ENCODE measurements around the gene ETV7.
"Not testable (repeated sequence)": the region's sequence is repeated elsewhere in the genome, so short reads cannot be mapped to it uniquely, and the experiment has no call there.

Gene ETV7

GRCh38 chr6:36382976-36383375 lies 4.5 kb downstream of the ETV7 start:
- no peak for DNase-seq

GRCh38 chr6:36381502-36382389 lies 5.7 kb downstream of the ETV7 start:
- no peak for DNase-seq

DNA sequence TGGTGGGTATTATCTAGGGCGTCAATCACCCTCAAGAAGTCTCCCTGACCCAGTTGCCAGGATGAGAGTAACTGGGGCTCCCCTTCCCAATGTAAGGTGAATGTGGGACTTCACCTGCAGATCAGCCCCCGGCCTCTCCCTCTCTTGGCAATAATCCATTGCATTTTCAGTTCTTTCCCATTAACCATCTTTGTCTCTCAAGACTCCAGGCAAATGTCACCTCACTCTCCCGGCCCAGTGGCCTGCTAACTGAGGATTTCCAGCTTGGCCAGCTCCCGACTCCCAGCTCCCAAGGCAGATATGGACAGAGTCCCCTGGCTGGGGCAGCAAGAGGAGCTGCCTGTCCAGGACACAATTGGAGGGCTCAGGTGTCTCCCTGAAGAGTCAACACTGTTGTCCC lies 7.3 kb downstream of the ETV7 start:
- DNase-seq, result no peak

DNA sequence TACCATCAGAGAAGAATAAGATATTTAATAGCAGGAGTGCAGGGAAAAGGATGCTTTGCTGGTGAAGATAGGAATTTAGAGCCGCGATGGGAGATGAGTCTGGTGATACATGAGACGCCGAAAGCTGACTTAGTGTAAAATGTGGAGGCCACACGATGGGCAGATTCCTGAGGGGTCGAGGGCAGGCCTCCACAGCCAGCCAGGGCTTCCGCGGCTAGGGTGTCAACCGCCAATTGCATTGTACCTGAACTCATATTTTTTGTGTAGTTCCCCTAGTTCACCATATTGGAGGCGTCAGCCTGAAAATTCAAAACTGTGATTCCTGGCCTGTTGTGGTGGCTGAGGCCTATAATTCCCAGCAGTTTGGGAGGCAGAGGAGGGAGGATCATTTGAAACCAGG lies 8.5 kb downstream of the ETV7 start:
- DNase-seq, result no peak

DNA sequence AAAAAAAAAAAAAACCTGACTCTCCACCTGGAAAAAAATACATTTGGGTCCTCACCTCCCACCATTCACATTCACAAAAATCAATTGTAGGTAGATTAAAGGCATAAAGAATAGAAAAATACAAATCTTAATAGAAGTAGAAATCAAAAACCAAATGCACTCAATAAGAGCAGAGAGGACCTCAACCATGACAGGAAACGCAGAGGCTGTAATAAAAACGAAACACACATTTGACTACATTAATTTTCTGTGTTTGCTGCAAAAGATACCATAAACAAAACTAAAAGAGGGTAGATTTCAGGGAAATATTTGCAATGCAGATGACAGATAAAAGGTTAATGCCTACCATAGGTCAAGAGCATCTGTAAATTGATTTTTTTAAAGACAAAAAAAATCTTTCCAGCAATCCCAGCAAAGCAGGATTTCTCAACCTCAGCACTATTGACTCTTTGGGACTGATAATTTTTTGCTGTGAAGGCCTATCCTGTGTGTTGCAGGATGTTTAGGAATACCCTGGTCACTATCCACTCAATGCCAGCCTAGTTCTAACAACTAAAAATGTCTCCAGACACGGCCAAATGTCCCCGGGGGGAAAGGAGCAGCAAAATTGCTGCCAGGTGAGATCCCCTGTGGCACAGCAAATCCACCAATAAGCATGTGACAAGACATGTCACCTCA lies 9.1 kb downstream of the ETV7 start:
- no peak for DNase-seq

DNA sequence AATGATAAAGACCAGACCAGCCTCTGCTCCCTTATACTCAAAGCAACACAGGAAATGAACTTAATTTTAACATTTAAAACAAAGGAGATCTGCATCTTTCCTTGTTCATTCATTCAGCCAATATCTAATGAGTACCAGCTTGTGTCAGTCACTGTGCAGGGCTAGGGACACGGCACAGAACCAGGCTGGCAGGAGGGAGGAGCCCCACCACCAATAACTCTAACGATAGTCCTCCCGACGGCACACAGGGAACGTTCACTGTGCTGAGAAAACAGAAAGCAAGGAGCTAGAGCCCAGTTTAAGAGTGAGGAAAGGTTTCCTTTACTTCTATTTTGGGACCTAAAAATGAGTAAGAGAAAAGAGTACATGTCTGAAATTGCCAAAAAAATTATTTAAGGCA lies 9.9 kb downstream of the ETV7 start:
- DNase-seq, result no peak

GRCh38 chr6:36376742-36377141 lies 10.7 kb downstream of the ETV7 start:
- no peak for DNase-seq

- no peak for DNase-seq
Observed at GRCh38 chr6:36376183-36376582, 11.3 kb downstream of the ETV7 start.

- DNase-seq, result no peak
Observed at GRCh38 chr6:36375644-36376155, 11.8 kb downstream of the ETV7 start.

DNA sequence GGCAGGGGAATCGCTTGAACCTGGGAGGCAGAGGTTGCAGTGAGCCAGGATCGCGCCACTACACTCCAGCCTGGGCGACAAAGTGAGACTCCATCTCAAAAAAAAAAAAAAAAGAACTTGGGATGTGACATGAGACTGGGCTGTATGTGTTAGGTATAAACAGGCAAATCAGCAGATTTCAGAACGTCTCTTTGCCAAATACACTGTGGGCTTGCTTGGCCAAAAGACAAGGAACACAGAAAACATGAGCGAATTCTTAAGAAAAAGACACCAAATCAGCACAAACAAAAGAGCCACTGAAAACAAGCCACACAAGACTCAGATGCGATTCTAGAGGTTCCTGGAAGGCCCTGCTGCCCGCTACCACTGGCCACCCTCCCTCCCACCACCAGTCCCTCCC lies 12.5 kb downstream of the ETV7 start:
- DNase-seq, result no peak

DNA sequence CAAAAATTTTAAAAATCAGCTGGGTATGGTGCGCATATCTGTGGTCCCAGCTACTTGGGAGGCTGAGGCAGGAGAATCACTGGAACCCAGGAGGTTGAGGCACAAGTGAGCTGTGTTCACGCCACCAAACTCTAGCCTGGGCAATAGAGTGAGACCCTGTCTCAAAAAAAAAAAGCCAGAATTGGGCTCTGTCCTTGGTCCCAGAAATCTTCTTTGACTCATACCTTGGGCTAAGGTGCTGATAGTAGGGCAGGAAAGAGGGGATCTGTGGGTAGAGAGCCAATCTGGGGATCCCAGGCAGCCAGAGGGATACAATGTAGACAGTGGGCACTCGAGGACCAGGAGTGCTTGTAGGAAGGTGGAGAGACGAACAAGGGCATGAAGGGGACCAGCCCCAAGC lies 13.3 kb downstream of the ETV7 start:
- DNase-seq, result no peak

- no peak for DNase-seq
Observed at GRCh38 chr6:36373368-36374019, 14.0 kb downstream of the ETV7 start.

- no peak for DNase-seq
Observed at GRCh38 chr6:36372088-36372487, 15.4 kb downstream of the ETV7 start.

DNA sequence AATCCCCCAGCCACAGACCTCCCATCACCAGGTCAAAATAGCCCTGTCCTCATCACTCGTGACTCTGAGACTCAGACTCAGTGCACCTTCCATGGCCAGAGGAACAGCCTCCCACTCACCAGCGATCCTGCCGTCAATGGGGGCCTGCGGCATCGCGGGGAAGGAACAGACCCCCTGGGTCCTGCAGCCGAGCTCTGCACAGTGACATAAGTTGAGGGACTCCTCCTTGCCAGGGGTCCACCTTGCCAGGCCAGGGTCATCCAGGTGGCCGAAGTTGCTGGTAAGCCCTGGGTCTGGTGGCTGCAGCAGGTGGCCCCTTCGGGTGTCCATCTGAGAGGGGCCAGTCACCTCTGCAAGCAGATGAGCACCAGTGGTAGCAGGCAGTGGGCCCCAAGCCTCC lies 16.3 kb downstream of the ETV7 start:
- DNase-seq, result no peak

GRCh38 chr6:36370638-36371037 lies 16.8 kb downstream of the ETV7 start:
- no peak for DNase-seq

GRCh38 chr6:36368921-36369865 lies 18.3 kb downstream of the ETV7 start:
- DNase-seq, result no peak

DNA sequence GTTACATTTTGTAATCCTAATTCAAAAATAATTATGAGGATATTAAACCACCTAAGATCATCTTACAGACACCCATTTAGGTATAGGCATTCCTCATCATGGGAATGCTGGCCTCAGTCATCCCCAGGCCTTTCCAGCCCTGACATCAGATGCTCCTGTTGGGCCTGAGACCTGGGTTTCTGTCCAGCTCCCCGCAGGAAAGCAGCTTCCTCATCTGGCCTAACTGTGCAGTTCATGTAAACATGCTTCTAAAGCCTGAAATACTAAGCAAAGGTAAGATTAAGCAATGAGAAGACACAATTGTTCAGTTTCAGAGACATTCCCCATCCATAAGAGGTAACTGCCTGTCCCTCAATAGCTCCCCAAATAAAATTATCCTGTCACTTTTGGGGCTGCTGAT lies 19.0 kb downstream of the ETV7 start:
- DNase-seq, result no peak

DNA sequence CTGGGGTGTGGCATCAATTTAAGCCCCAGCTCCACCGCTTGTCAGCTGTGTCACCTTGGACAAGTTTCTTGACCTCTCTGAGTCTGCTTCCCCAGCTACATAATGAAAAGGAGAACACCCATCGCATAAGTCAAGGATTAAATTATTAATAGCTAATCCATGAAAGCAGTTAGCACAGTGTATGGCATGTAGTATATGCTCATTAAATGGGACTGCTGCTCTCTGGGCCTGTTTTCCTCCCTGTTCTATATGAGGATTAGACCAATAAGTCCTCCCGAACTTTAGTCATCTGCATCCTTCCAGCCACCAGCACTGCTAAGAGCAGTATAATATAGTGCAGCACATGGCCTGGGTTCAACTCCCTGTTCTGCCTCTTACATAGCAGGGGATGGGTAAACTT lies 19.7 kb downstream of the ETV7 start:
- no peak for DNase-seq

DNA sequence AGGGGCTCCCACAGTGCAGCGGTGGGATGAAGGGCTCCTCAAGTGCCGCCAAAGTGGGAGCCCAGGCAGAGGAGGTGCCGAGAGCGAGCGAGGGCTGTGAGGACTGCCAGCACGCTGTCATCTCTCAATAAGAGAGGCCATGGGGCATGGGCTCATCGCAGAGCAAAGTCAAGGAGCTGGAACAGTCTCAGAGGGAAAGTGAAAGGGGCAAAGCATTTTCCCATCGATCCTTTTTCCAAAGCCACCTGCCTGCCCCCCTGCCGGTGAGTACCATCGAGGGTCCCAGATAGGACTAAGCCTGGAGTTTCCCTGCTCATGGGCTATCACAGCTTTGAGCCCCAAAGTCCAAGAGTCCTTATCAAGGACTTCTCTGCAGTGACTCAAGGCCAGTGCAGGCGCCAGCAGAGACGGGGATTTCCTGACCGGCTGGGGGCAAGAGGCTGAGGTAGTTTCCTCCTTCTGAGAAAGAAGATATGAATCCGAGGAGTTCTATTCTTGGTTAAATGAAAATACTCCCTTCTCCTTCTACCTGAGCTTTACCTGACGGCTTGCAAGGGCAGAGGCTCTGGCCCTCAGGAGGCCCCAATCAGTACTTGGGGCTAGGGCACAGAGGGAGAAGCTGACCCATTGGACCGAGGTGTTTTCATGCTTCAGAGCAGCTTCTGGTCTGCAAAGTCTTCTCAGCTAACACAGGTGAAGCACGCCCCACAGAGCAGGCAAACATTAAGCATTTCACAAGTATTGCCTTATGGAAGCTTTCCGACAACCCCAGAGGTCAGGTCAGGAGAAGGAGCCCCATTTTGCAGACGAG lies 22.6 kb downstream of the ETV7 start:
- DNase-seq, result no peak

DNA sequence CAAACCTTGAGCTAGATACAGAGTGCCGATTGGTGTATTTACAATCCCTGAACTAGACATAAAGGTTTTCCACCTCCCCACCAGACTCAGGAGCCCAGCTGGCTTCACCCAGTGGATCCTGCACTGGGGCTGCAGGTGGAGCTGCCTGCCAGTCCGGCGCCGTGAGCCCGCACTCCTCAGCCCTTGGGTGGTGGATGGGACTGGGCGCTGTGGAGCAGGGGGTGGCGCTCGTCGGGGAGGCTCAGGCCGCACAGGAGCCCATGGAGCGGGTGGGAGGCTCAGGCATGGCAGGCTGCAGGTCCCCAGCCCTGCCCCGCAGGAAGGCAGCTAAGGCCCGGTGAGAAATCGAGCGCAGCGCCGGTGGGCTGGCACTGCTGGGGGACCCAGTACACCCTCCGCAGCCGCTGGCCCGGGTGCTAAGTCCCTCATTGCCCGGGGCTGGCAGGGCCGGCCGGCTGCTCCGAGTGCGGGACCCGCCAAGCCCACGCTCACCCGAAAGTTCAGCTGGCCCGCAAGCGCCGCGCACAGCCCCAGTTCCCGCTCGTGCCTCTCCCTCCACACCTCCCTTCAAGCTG lies 23.3 kb downstream of the ETV7 start:
- DNase-seq, result not testable (repeated sequence)

DNA sequence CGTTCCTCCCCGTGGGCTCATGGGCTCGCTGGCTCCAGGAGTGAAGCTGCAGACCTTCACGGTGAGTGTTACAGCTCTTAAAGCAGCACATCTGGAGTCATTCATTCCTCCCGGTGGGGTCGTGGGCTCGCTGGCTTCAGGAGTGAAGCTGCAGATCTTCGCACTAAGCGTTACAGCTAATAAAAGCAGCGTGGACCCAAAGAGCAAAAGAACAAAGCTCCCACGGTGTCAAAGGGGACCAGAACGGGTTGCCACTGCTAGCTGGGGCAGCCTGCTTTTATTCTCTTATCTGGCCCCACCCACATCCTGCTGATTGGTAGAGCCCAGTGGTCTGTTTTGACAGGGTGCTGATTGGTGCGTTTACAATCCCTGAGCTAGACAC lies 24.1 kb downstream of the ETV7 start:
- not testable (repeated sequence) for DNase-seq
